Neural progenitor cell (in vitro differentiated cells): ENCODE measurements around the gene WHAMM.

Source experiments
- EZH2phosphoT487 ChIP-seq: fragments of 200-600 bp; sonication (generic); IDR thresholded peaks from 2 replicates; pipeline ENCODE4 v1.6.1; 2017; ENCODE audit warnings: antibody characterized with exemption
- TF ChIP-seq, protein P1 (sequence below): fragments of 200-600 bp; sonication (generic); IDR thresholded peaks from 2 replicates; pipeline ENCODE4 v1.5.1; 2017; ENCODE audit warnings: antibody characterized with exemption, mild to moderate bottlenecking

DNA sequence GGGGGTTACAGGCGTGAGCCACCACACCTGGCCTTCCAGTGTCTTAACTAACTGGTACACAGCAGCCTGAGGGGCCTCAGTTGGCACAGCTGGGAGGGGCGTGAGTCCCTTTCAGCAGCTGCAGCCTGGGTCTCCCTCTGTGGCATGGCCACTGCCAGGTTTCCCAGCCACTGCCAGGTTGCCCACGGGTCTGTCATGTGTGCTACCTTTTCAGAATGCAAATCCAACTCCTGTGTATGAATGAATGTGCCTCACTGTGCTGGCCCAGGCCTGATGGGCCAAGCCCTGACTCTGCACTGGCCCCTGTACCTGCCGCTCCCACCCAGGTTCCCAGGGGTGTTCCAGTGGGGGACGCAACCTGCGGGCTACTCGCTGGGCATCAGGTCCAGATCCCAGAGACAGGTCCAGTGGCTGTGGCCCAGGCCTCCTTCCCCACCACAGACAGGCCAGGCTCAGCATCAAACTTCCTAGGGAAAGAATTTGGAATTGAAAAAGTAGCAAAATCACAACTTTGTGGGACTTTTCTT is 26.0 kb downstream of the WHAMM start:
- TF ChIP-seq, protein P1, sequence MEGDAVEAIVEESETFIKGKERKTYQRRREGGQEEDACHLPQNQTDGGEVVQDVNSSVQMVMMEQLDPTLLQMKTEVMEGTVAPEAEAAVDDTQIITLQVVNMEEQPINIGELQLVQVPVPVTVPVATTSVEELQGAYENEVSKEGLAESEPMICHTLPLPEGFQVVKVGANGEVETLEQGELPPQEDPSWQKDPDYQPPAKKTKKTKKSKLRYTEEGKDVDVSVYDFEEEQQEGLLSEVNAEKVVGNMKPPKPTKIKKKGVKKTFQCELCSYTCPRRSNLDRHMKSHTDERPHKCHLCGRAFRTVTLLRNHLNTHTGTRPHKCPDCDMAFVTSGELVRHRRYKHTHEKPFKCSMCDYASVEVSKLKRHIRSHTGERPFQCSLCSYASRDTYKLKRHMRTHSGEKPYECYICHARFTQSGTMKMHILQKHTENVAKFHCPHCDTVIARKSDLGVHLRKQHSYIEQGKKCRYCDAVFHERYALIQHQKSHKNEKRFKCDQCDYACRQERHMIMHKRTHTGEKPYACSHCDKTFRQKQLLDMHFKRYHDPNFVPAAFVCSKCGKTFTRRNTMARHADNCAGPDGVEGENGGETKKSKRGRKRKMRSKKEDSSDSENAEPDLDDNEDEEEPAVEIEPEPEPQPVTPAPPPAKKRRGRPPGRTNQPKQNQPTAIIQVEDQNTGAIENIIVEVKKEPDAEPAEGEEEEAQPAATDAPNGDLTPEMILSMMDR, result no peak
- no peak for TF ChIP-seq EZH2phosphoT487
